A673 (cell line): ENCODE results near the gene ZNF254. TPM values are rescaled to one million over a fixed set of nuclear protein-coding genes. Genes with fewer than 3 reads are reported as not detected.

Experiments used
- BruUV-seq: library from RNA; stranded (reverse); fragments of 400-500 nt; replicated peaks from 2 replicates; lab custom pipeline; 2021; lab: Mats Ljungman, UMichigan
- CTCF ChIA-PET: fragments of 300-600 bp; sonication (Branson Sonifier 250); formaldehyde crosslinking; loops from one replicate; lab custom pipeline; 2022; ENCODE audit warnings: antibody characterized with exemption; lab: Charles Lee
- POLR2A ChIA-PET: fragments of 300-600 bp; sonication (Branson Sonifier 250); formaldehyde crosslinking; loops from one replicate; lab custom pipeline; 2022; ENCODE audit warnings: antibody characterized with exemption; ENCODE audit not compliant: low non-redundant PET; lab: Charles Lee
- DNase-seq: peaks from one replicate; pipeline ENCODE4 v3.0.0-alpha.2; 2015; ENCODE audit warnings: low spot score
- H3K27ac ChIP-seq: fragments of 200-600 bp; sonication (generic); 2 replicates; pipeline ENCODE4 v1.5.1; 2016; ENCODE audit warnings: mixed run types, low read depth, mild to moderate bottlenecking, mixed read lengths, antibody characterized with exemption, low read length; ENCODE audit not compliant: poor library complexity, severe bottlenecking
- H3K27me3 ChIP-seq: fragments of 200-600 bp; sonication (generic); replicated peaks from 2 replicates; pipeline ENCODE4 v1.6.1; 2017; ENCODE audit warnings: mixed run types, low read depth, mild to moderate bottlenecking, mixed read lengths, antibody characterized with exemption, low read length; ENCODE audit not compliant: insufficient read depth, poor library complexity
- H3K36me3 ChIP-seq: fragments of 200-600 bp; sonication (generic); 2 replicates; pipeline ENCODE4 v1.6.1; 2016; ENCODE audit warnings: mixed run types, mild to moderate bottlenecking, mixed read lengths, antibody characterized with exemption, low read length; ENCODE audit not compliant: insufficient read depth, poor library complexity, severe bottlenecking
- H3K4me1 ChIP-seq: fragments of 200-600 bp; sonication (generic); 2 replicates; pipeline ENCODE4 v1.6.1; 2017; ENCODE audit warnings: mixed run types, mild to moderate bottlenecking, mixed read lengths, antibody characterized with exemption, low read length; ENCODE audit not compliant: insufficient read depth, poor library complexity, severe bottlenecking
- H3K4me3 ChIP-seq: fragments of 200-600 bp; sonication (generic); 2 replicates; pipeline ENCODE4 v1.5.1; 2016; ENCODE audit warnings: low read depth, mixed run types, mild to moderate bottlenecking, mixed read lengths, low read length; ENCODE audit not compliant: poor library complexity, severe bottlenecking
- H3K9me3 ChIP-seq: fragments of 200-600 bp; sonication (generic); 2 replicates; pipeline ENCODE4 v1.6.1; 2016; ENCODE audit warnings: mixed run types, low read depth, mild to moderate bottlenecking, mixed read lengths, antibody characterized with exemption, low read length; ENCODE audit not compliant: poor library complexity, severe bottlenecking
- CTCF ChIP-seq: fragments of 300-800, 200-600 bp; sonication (generic); conservative IDR thresholded peaks from 2 replicates; pipeline ENCODE4 v1.5.1; 2017; ENCODE audit warnings: low read depth, mild to moderate bottlenecking, antibody characterized with exemption, low read length, moderate library complexity, mixed read lengths
- EZH2 ChIP-seq: fragments of 200-600 bp; sonication (generic); IDR thresholded peaks from 2 replicates; pipeline ENCODE4 v1.6.1; 2017; ENCODE audit warnings: borderline replicate concordance, low read depth, mild to moderate bottlenecking, mixed read lengths, antibody characterized with exemption, low read length; ENCODE audit not compliant: poor library complexity, severe bottlenecking
- intact Hi-C: fragments of 100-400 bp; cut with micrococcal nuclease; formaldehyde crosslinking; loops from one replicate; pipeline ENCODE4 v1.10.0; 2022; ENCODE audit not compliant: unreplicated experiment
- total RNA-seq: library from RNA; stranded (reverse); gene quantifications from 2 replicates; pipeline ENCODE4 v1.2.3, GENCODE V29; 2021

The ZNF254 gene
- total RNA-seq, 1 experiment from 2014 or later = 15.5 TPM

DNA sequence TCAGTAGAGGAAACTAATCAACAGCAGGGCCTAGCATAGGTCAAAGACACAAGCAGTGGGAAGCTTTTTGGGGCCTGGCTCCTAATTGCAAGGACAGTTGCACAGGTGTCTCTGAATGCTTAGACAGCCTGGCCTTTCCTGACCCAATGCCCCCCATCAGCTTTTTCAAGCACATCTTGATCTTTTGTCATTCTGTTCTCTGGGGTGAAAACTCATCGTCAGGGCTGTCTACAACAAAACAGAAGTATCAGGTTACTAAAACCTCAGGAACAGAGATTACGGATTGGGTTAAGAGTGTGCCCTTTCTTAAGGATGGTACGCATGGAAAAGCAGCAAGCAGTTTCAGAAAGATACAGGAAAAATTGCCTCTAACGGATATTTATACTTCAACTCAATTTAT, 8.3 kb upstream of the ZNF254 start:
- Histone ChIP-seq H3K9me3 (no peaks in the 10 kb centered on the region), H3K4me3 (no peak overlapping the region), H3K36me3 (no peaks in the 10 kb centered on the region), H3K27ac (no peak overlapping the region), H3K27me3 (no peaks in the 10 kb centered on the region), H3K4me1 (no peaks in the 10 kb centered on the region)
- no peak for DNase-seq
- TF ChIP-seq CTCF = no peak
- TF ChIP-seq EZH2 = no peak
- BruUV-seq = no TSS peak
- POLR2A ChIA-PET = no interaction called here
- CTCF ChIA-PET = no interaction called here
- intact Hi-C loops = no loop called here

- intact Hi-C loops = no loop called here
- POLR2A ChIA-PET = no interaction called here
- no peaks in the 10 kb centered on the region for H3K36me3 ChIP-seq
- H3K27me3 ChIP-seq = no peaks in the 10 kb centered on the region
- no peak overlapping the region for H3K27ac ChIP-seq
- CTCF ChIA-PET = no interaction called here
- BruUV-seq = no TSS peak
- DNase-seq = no peak
- no peak overlapping the region for H3K4me3 ChIP-seq
- no peak for TF ChIP-seq EZH2
- TF ChIP-seq CTCF = no peak
- no peaks in the 10 kb centered on the region for H3K9me3 ChIP-seq
- no peaks in the 10 kb centered on the region for H3K4me1 ChIP-seq
These were observed 5.9 kb upstream of the ZNF254 start for GRCh38 chr19:24081056-24081455.

DNA sequence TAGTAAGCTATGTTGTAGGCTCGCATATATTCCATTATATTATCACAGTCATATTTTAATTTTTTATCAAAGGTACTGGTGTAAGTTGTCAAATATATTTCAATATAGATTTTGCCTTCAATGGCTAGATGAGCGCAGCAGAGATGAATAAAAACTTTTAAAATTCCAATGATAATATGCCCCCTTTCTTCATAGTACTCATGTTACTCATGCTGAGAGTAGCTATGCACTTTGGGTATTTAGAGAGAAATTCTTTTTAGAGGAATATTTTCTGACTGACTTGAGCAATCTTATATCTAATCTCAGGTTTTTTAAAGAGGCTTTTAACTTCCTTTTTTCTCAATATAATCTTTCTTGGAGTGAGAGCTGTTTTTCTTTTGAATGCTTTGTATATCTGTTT, 11.4 kb downstream of the ZNF254 start:
- TF ChIP-seq EZH2 (no peak), CTCF (no peak)
- peaks cover 36% of the 10 kb centered on the region for H3K9me3 ChIP-seq
- ChIA-PET POLR2A (no interaction called here), CTCF (no interaction called here)
- H3K36me3 ChIP-seq = peaks cover 30% of the 10 kb centered on the region
- no peak for DNase-seq
- BruUV-seq = no TSS peak
- H3K27me3 ChIP-seq = no peaks in the 10 kb centered on the region
- no peak overlapping the region for H3K27ac ChIP-seq
- H3K4me3 ChIP-seq = no peak overlapping the region
- H3K4me1 ChIP-seq = no peaks in the 10 kb centered on the region
- intact Hi-C loops = no loop called here
